Activated CD8-positive, alpha-beta memory T cell treated with anti-CD3 and anti-CD28 coated beads for 24 hours (primary cell): Measurements from ENCODE around the gene CRMP1.
"Not testable (repeated sequence)": the region's sequence is repeated elsewhere in the genome, so short reads cannot be mapped to it uniquely, and the experiment has no call there.

Source experiments
- DNase-seq: peaks from one replicate; pipeline ENCODE4 v3.0.0-alpha.2; 2020

CRMP1 gene

GRCh38 chr4:5816101-5816500 lies 76.8 kb downstream of the CRMP1 start:
- DNase-seq, result no peak

GRCh38 chr4:5815641-5816040 lies 77.2 kb downstream of the CRMP1 start:
- no peak for DNase-seq

- DNase-seq, result no peak
These were observed 78.5 kb downstream of the CRMP1 start for GRCh38 chr4:5814421-5814820.

- DNase-seq, result no peak
These were observed 79.0 kb downstream of the CRMP1 start for GRCh38 chr4:5813882-5814255.

- no peak for DNase-seq
These were observed 80.2 kb downstream of the CRMP1 start for GRCh38 chr4:5812506-5813229.

- not testable (repeated sequence) for DNase-seq
These were observed 80.8 kb downstream of the CRMP1 start for GRCh38 chr4:5812057-5812456.

GRCh38 chr4:5810770-5811430 lies 82.0 kb downstream of the CRMP1 start:
- no peak for DNase-seq

- DNase-seq, result no peak
These were observed 82.7 kb downstream of the CRMP1 start for GRCh38 chr4:5810151-5810550.

- no peak for DNase-seq
These were observed 83.6 kb downstream of the CRMP1 start for GRCh38 chr4:5809216-5809776.

GRCh38 chr4:5808081-5808741 lies 84.7 kb downstream of the CRMP1 start:
- DNase-seq, result no peak

GRCh38 chr4:5805270-5805669 lies 87.6 kb downstream of the CRMP1 start:
- DNase-seq, result no peak

- no peak for DNase-seq
These were observed 88.2 kb downstream of the CRMP1 start for GRCh38 chr4:5804656-5805055.

- no peak for DNase-seq
These were observed 90.3 kb downstream of the CRMP1 start for GRCh38 chr4:5802565-5802964.

- DNase-seq, result no peak
These were observed 91.2 kb downstream of the CRMP1 start for GRCh38 chr4:5801696-5802095.

GRCh38 chr4:5800496-5800895 lies 92.4 kb downstream of the CRMP1 start:
- peak; percentile 35 for DNase-seq

GRCh38 chr4:5799406-5799805 lies 93.5 kb downstream of the CRMP1 start:
- peak; percentile 30 for DNase-seq

GRCh38 chr4:5798946-5799345 lies 93.9 kb downstream of the CRMP1 start:
- no peak for DNase-seq

GRCh38 chr4:5798462-5798861 lies 94.4 kb downstream of the CRMP1 start:
- DNase-seq, result peak; percentile 15

GRCh38 chr4:5797866-5798265 lies 95.0 kb downstream of the CRMP1 start:
- no peak for DNase-seq

GRCh38 chr4:5796976-5797375 lies 95.9 kb downstream of the CRMP1 start:
- DNase-seq, result peak; percentile 45

- DNase-seq, result no peak
These were observed 97.3 kb downstream of the CRMP1 start for GRCh38 chr4:5795580-5795979.

- DNase-seq, result peak; percentile 13
These were observed 99.4 kb downstream of the CRMP1 start for GRCh38 chr4:5793514-5793913.

- no peak for DNase-seq
These were observed 101.2 kb downstream of the CRMP1 start for GRCh38 chr4:5791654-5792053.

GRCh38 chr4:5790546-5790857 lies 102.4 kb downstream of the CRMP1 start:
- DNase-seq, result no peak
